Ishikawa (cell line): ENCODE results near the gene SDK2.

Source experiments
- CEBPB ChIP-seq: IDR thresholded peaks from 2 replicates; pipeline ENCODE4 v1.6.1; 2012
- CREB1 ChIP-seq: IDR thresholded peaks from 2 replicates; pipeline ENCODE4 v1.6.1; 2012; ENCODE audit warnings: low read depth
- EGR1 ChIP-seq: IDR thresholded peaks from 2 replicates; pipeline ENCODE4 v1.6.1; 2012
- EP300 ChIP-seq: IDR thresholded peaks from 2 replicates; pipeline ENCODE4 v1.6.1; 2012; ENCODE audit warnings: borderline replicate concordance
- FOXM1 ChIP-seq: IDR thresholded peaks from 2 replicates; pipeline ENCODE4 v1.6.1; 2012; ENCODE audit warnings: low read depth, borderline replicate concordance
- MAX ChIP-seq: IDR thresholded peaks from 2 replicates; pipeline ENCODE4 v1.6.1; 2012
- NFIC ChIP-seq: IDR thresholded peaks from 2 replicates; pipeline ENCODE4 v1.6.1; 2012
- RAD21 ChIP-seq: IDR thresholded peaks from 2 replicates; pipeline ENCODE4 v1.6.1; 2012; ENCODE audit warnings: low read depth
- REST ChIP-seq: IDR thresholded peaks from 2 replicates; pipeline ENCODE4 v1.6.1; 2012; ENCODE audit warnings: low read depth, mild to moderate bottlenecking
- TAF1 ChIP-seq: IDR thresholded peaks from 2 replicates; pipeline ENCODE4 v1.6.1; 2012; ENCODE audit warnings: low read depth, mild to moderate bottlenecking
- TCF12 ChIP-seq: IDR thresholded peaks from 2 replicates; pipeline ENCODE4 v1.6.1; 2012; ENCODE audit warnings: low read depth
- TEAD4 ChIP-seq: IDR thresholded peaks from 2 replicates; pipeline ENCODE4 v1.6.1; 2012
- USF1 ChIP-seq: IDR thresholded peaks from 2 replicates; pipeline ENCODE4 v1.6.1; 2012
- YY1 ChIP-seq: IDR thresholded peaks from 2 replicates; pipeline ENCODE4 v1.6.1; 2012; ENCODE audit warnings: low read depth
- ZBTB7A ChIP-seq: IDR thresholded peaks from 2 replicates; pipeline ENCODE4 v1.6.1; 2012; ENCODE audit warnings: low read depth

The SDK2 gene

GRCh38 chr17:73453090-73453489, 191.2 kb downstream of the SDK2 start:
- TF ChIP-seq MAX, result no peak
- no peak for TF ChIP-seq EGR1
- no peak for TF ChIP-seq REST
- no peak for TF ChIP-seq TAF1
- no peak for TF ChIP-seq RAD21
- no peak for TF ChIP-seq TEAD4
- no peak for TF ChIP-seq TCF12
- TF ChIP-seq FOXM1, result no peak
- TF ChIP-seq YY1, result no peak
- TF ChIP-seq EP300, result no peak
- TF ChIP-seq NFIC, result no peak
- no peak for TF ChIP-seq USF1
- no peak for TF ChIP-seq CREB1
- TF ChIP-seq ZBTB7A, result no peak
- TF ChIP-seq CEBPB, result no peak

- TF ChIP-seq TEAD4, result no peak
- TF ChIP-seq USF1, result no peak
- TF ChIP-seq RAD21, result no peak
- TF ChIP-seq CEBPB, result no peak
- no peak for TF ChIP-seq NFIC
- no peak for TF ChIP-seq ZBTB7A
- no peak for TF ChIP-seq CREB1
- no peak for TF ChIP-seq EGR1
- TF ChIP-seq YY1, result no peak
These were observed 192.2 kb downstream of the SDK2 start for GRCh38 chr17:73452009-73452408.

GRCh38 chr17:73447319-73447718, 196.9 kb downstream of the SDK2 start:
- TF ChIP-seq YY1 (no peak), MAX (no peak), EP300 (no peak), REST (no peak), TAF1 (no peak), ZBTB7A (no peak), RAD21 (no peak), USF1 (no peak), FOXM1 (no peak)

GRCh38 chr17:73446617-73447016, 197.6 kb downstream of the SDK2 start:
- no peak for TF ChIP-seq TEAD4
- TF ChIP-seq REST, result no peak
- TF ChIP-seq CEBPB, result no peak
- no peak for TF ChIP-seq TAF1
- no peak for TF ChIP-seq EGR1
- no peak for TF ChIP-seq EP300
- TF ChIP-seq CREB1, result no peak
- no peak for TF ChIP-seq NFIC
- TF ChIP-seq TCF12, result no peak
- TF ChIP-seq ZBTB7A, result no peak
- no peak for TF ChIP-seq USF1
- no peak for TF ChIP-seq MAX
- no peak for TF ChIP-seq RAD21
- TF ChIP-seq YY1, result no peak
- no peak for TF ChIP-seq FOXM1
